ENCODE results near the gene PLVAP. TPM values are rescaled to one million over a fixed set of nuclear protein-coding genes. Genes with fewer than 3 reads are reported as not detected.
A peak's percentile ranks its signal among the peaks of the same experiment; 100 is the strongest.

PLVAP gene
- total and polyA plus RNA-seq, 9 of the 15 experiments (the other 6 are each of a cell fraction or from before 2014, with no cell fraction given): 0.09 to 0.84 (median 0.51) TPM; not detected in 4

GRCh38 chr19:17337675-17338432 is 39.3 kb downstream of the PLVAP start (continued):
- TF ChIP-seq, protein P1, sequence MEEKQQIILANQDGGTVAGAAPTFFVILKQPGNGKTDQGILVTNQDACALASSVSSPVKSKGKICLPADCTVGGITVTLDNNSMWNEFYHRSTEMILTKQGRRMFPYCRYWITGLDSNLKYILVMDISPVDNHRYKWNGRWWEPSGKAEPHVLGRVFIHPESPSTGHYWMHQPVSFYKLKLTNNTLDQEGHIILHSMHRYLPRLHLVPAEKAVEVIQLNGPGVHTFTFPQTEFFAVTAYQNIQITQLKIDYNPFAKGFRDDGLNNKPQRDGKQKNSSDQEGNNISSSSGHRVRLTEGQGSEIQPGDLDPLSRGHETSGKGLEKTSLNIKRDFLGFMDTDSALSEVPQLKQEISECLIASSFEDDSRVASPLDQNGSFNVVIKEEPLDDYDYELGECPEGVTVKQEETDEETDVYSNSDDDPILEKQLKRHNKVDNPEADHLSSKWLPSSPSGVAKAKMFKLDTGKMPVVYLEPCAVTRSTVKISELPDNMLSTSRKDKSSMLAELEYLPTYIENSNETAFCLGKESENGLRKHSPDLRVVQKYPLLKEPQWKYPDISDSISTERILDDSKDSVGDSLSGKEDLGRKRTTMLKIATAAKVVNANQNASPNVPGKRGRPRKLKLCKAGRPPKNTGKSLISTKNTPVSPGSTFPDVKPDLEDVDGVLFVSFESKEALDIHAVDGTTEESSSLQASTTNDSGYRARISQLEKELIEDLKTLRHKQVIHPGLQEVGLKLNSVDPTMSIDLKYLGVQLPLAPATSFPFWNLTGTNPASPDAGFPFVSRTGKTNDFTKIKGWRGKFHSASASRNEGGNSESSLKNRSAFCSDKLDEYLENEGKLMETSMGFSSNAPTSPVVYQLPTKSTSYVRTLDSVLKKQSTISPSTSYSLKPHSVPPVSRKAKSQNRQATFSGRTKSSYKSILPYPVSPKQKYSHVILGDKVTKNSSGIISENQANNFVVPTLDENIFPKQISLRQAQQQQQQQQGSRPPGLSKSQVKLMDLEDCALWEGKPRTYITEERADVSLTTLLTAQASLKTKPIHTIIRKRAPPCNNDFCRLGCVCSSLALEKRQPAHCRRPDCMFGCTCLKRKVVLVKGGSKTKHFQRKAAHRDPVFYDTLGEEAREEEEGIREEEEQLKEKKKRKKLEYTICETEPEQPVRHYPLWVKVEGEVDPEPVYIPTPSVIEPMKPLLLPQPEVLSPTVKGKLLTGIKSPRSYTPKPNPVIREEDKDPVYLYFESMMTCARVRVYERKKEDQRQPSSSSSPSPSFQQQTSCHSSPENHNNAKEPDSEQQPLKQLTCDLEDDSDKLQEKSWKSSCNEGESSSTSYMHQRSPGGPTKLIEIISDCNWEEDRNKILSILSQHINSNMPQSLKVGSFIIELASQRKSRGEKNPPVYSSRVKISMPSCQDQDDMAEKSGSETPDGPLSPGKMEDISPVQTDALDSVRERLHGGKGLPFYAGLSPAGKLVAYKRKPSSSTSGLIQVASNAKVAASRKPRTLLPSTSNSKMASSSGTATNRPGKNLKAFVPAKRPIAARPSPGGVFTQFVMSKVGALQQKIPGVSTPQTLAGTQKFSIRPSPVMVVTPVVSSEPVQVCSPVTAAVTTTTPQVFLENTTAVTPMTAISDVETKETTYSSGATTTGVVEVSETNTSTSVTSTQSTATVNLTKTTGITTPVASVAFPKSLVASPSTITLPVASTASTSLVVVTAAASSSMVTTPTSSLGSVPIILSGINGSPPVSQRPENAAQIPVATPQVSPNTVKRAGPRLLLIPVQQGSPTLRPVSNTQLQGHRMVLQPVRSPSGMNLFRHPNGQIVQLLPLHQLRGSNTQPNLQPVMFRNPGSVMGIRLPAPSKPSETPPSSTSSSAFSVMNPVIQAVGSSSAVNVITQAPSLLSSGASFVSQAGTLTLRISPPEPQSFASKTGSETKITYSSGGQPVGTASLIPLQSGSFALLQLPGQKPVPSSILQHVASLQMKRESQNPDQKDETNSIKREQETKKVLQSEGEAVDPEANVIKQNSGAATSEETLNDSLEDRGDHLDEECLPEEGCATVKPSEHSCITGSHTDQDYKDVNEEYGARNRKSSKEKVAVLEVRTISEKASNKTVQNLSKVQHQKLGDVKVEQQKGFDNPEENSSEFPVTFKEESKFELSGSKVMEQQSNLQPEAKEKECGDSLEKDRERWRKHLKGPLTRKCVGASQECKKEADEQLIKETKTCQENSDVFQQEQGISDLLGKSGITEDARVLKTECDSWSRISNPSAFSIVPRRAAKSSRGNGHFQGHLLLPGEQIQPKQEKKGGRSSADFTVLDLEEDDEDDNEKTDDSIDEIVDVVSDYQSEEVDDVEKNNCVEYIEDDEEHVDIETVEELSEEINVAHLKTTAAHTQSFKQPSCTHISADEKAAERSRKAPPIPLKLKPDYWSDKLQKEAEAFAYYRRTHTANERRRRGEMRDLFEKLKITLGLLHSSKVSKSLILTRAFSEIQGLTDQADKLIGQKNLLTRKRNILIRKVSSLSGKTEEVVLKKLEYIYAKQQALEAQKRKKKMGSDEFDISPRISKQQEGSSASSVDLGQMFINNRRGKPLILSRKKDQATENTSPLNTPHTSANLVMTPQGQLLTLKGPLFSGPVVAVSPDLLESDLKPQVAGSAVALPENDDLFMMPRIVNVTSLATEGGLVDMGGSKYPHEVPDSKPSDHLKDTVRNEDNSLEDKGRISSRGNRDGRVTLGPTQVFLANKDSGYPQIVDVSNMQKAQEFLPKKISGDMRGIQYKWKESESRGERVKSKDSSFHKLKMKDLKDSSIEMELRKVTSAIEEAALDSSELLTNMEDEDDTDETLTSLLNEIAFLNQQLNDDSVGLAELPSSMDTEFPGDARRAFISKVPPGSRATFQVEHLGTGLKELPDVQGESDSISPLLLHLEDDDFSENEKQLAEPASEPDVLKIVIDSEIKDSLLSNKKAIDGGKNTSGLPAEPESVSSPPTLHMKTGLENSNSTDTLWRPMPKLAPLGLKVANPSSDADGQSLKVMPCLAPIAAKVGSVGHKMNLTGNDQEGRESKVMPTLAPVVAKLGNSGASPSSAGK (IDR thresholded peaks at IDR 0.05): peak; percentile 1
- TF ChIP-seq NRF1 (conservative IDR thresholded peaks at IDR 0.05 in 1 of 2, IDR thresholded peaks at IDR 0.05 in 1 of 2) (peak; percentile 85 to 87), ZSCAN29 (IDR thresholded peaks at IDR 0.05) (peak; percentile 64; the same call in 1 of the 2 replicates), BRCA1 (IDR thresholded peaks at IDR 0.05) (no peak), BRCA1 (CRISPR knock-in tag; IDR thresholded peaks at IDR 0.05) (peak; percentile 95; the same call in 1 of the 2 replicates), CXXC5 (CRISPR knock-in tag; IDR thresholded peaks at IDR 0.05) (no peak; the same call in 1 of the 2 replicates), ZFP30 (CRISPR knock-in tag; IDR thresholded peaks at IDR 0.05; ENCODE audit: borderline replicate concordance) (no peak), NFRKB (IDR thresholded peaks at IDR 0.05; ENCODE audit: low read depth) (no peak), NR3C1 (CRISPR knock-in tag; IDR thresholded peaks at IDR 0.05) (no peak; the same call in 1 of the 2 replicates), EWSR1 (IDR thresholded peaks at IDR 0.05; ENCODE audit: borderline replicate concordance, low read depth, partially characterized antibody) (no peak), ARNT (IDR thresholded peaks at IDR 0.05) (no peak), XRCC3 (IDR thresholded peaks at IDR 0.05) (no peak)
- TF ChIP-seq, protein P2, sequence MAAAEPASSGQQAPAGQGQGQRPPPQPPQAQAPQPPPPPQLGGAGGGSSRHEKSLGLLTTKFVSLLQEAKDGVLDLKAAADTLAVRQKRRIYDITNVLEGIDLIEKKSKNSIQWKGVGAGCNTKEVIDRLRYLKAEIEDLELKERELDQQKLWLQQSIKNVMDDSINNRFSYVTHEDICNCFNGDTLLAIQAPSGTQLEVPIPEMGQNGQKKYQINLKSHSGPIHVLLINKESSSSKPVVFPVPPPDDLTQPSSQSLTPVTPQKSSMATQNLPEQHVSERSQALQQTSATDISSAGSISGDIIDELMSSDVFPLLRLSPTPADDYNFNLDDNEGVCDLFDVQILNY (CRISPR knock-in tag; IDR thresholded peaks at IDR 0.05): no peak

All from K562 (cell line).